Measurements from ENCODE around the gene ABCA4.

Gene ABCA4

DNA sequence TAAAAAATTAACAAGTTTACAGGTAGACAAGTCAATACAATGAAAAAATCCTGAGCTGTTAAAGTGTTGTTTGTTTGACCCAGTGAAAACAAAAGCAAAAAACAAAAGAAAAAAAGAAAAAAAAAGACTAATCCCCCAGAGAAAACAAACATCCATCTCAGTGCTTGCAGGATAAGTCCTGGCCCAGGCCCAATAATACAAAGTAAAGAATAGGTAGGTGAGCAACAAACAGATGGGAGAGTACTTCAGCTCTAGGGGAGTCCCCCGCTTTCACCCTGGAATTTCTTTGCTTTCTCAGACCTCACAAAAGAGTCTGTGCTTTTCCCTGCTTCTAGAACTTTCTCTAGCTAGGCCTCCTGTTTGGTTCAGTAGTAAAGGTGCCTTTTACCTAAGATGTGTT is 70.3 kb downstream of the ABCA4 start:
- DNase-seq (ENCODE audit: low read depth): no peak

DNA sequence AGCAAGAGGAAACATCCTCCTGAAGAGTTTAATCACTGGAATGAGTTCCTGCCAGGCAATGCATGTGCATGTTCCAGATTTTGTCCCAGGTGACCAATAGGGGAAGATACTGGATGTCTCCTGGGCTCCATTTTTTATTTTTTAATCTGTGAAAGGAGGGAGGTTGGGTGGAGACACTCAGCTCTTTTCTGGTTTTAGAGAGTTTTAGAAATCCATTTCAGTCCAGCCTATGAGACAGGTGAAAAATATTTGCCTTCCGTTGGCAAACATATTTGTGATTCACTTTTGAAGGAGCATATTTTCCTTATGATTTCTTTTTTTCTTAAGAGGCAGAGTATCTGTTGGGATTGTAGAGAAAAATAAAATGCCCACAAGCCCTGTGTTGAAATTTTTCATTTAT is 70.7 kb downstream of the ABCA4 start:
- no peak for DNase-seq (ENCODE audit: low read depth)

GRCh38 chr1:94049791-94050190 is 71.2 kb downstream of the ABCA4 start:
- DNase-seq (ENCODE audit: low read depth): no peak

DNA sequence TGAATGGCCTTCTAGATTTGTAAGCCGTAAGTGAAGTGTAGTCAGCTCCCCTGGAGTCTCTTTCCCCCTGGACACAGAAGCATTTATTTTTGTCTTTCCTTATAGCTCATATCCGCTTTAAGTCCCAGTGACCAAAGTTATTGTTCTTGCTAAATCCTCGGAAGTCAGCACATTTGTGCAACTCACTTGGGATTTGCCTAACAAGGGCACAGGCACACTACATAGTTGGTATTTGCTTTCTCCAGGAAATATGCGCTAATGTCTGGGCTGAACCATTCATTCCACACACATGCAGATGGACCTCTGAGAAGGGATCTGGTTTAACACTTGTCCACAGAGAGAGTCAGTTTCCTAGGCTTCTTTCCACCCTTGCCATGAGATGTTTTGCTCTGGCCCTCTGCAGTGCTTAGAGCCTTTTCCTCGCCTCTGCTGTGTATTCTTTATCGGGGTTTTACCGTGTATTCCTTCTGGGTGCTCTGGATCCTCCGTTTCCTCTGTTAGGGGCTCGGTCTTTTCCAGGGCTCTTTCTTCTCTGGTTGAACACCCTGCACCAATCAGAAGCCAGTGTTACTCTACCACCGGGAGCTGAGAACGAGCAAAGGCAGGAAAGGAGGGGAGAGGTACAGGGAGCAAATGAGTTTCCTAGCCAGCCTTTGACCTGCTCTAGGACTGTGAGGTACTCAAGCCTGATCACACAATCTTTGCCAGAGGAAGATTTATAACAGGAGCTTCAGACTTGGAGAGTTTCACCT is 72.4 kb downstream of the ABCA4 start:
- no peak for DNase-seq (ENCODE audit: low read depth)

DNA sequence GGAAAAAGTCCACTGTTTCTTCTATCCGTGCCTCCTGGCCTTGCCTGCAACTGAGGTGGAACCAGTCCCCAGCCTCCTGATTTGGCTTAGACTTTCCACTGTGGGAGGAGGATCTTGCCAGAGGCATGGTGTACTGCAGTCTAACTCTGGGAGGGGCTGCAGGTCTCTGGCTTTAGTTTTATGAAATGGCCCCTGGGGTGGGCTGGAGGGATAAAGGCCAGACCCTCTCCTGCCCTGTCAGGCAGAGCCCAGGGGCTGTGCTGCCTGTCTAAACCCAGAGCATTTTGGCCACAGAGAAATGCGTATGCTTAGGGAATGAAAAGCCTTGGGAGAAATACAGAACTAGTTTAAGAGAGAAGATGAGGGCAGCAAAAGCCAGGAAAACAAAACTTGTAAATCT is 73.0 kb downstream of the ABCA4 start:
- DNase-seq (ENCODE audit: low read depth): no peak

GRCh38 chr1:94045465-94046056 is 75.4 kb downstream of the ABCA4 start:
- DNase-seq (ENCODE audit: low read depth): no peak

DNA sequence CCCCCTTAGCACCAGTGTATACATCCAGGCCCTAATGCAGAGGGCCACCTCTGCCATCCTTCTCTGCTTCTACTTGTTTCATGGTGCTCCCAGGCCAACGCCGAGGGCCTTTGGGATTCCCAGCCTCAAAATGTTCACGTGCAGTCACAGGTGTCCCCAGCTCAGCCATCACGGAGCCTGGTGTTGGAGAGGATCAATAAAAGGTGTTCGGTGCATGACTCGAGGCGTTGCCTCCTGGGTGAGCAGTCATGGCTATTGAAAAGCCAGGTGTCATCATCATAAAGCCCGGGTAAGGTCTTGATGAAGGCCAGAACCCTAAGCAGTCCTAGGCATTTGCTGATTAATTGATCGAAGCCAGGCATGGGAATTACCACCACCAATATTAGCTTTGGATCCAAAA is 76.1 kb downstream of the ABCA4 start:
- DNase-seq (ENCODE audit: low read depth): no peak

- DNase-seq (ENCODE audit: low read depth): no peak
Observed at GRCh38 chr1:94044290-94044790, 76.6 kb downstream of the ABCA4 start.

DNA sequence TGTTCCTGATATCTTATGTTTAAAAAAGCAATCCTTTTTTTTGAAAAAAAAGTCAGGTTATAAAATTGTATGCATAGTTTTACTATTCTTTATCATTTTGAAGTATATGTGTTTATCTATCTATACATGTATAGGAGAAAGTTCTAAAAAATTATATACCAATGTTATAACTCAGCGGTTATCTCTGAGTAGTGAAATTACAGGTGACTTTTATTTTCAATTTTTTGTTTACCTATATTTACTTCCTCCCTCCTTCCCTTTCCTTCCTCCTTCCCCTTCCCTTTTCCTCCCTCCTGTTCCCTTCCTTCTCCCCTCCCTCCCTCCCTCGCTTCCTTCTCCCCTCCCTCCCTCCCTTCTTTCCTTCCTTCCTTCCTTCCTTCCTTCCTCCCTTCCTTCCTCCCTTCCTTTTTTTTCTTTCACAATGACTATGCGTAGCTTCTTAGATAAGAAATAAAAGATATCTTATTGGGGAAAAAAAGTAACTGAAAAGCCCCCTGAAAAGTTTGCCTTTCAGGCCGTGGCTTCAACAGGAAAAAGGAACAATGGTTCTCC is 77.1 kb downstream of the ABCA4 start:
- DNase-seq (ENCODE audit: low read depth): no peak

DNA sequence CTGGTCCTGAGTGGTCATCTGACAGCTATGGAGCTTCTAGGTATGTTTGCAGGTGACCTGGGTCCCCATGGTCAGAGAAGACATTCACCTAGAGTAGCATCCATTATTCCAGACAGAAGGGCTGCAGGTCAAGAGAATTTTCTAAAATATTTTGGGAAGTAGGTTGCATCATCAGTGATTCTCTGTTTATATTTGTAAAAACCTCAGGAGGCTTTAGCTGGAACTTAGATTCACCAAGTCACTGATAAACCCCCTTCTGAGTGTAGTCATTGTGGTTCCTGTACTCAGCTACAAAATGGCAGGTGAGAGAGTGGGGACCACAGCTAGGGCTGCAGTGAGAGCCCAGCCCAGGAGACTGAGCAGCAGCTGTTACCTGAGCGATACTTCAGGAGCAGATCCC is 78.6 kb downstream of the ABCA4 start:
- no peak for DNase-seq (ENCODE audit: low read depth)

DNA sequence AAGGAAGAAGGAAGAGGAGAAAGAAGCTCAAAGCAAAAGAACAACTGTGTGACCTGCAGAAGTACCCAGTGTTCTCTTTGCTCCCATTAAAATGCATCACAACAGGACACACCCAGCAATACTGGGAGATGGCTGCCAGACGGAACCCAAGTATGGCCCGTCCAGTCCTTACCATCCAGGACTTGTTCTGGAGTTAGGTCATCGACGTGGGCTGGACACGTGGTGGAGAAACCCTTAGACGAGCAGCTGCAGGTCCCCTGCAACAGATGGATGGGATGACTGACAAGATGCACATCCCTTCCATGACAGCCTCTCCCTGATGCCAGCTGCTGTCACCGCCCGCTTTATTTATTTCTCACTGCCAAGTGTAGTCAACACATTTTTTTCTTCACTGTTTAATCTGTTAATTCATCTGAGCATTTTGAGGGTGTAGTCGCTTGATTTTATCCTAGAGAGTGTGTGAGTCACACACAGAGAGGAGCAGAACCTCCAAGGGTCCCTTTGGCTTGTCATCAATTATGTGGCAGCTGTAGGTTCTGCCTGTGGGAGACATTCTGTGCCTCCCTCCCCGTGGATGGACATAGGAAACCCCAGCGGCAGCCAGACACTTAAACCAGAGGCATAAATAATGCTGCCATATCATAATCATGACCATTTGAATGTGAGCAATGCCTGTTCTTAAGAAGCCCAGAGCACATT is 80.9 kb downstream of the ABCA4 start:
- no peak for DNase-seq (ENCODE audit: low read depth)

GRCh38 chr1:94039514-94039870 is 81.5 kb downstream of the ABCA4 start:
- DNase-seq (ENCODE audit: low read depth): no peak

DNA sequence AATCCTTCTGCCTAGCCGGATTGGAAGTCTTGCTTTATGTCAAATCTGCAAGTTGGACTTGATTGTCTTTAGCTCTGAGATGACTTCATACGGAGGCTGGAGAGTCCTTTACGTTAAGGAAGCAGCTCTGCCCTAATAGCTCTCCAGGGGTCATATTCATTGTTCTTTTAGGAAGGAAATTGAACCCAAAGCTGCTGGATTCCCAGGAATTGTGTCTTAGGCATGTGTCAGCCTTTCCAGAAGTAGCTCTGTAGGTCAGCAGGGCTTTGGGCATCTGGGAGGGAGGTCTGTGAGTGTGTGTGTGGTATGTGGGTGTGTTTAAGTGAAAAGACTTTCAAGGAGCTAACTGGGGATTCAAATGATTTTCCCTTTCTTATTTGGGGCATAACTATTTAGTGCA is 82.4 kb downstream of the ABCA4 start:
- DNase-seq (ENCODE audit: low read depth): no peak

DNA sequence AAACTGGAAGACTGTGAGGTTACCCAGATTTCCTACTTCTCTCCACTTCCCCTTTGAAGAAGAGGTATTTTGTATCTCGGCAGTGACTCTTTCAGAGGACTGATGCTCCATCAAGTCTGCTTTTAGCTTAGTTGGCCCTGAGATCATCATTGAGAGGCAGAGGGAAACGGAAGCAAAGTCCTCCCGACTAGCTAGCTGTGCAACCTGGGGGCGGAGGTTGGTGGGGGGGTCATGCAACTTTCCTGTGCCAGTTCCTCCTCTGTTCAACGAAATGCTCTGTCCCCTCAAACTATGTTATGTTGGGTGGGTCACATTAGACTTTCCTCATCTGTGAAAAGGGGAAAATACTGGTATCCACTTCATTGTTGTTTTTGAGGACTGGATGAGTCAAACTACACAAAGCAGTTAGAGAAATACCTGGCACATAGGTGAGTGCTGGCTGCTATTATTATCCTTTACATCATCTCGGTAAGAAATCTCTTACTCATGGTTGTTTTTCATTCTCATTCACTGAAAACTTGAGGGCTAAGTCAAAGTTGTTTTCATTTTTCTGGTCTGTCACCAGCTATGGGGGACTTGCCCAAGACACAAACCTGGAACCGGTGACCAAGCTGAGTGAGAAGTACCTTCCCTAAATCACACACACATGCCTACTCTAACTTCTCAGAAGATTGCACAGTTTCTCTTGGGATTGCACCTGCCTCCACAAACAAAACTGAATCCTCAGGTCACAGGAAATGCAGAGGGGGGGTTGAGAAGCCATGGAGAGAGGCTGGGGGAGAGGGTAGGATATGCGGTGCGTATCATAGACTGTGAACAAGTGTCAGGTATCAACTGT is 83.3 kb downstream of the ABCA4 start:
- no peak for DNase-seq (ENCODE audit: low read depth)

- no peak for DNase-seq (ENCODE audit: low read depth)
Observed at GRCh38 chr1:94036730-94037129, 84.2 kb downstream of the ABCA4 start.

DNA sequence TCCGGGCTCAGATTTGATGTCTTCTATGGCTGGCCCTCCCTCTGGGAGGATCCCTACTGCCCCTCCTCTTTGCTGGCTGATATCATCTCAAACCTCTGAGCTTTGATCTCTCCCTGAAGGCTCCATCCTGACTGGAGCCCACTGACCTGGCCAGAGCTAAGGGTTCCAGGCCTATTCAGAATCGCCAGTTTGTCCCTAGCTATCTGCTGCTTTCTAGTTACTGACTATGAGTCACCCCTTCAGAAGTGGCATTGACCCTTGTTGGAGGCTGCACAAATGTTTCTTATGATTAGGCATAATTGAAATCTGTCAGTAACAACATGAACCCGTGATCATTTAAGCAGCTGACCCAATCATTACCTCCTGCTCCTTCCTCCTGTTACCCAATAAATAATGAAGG is 87.1 kb downstream of the ABCA4 start:
- no peak for DNase-seq (ENCODE audit: low read depth)

GRCh38 chr1:94032637-94033036 is 88.3 kb downstream of the ABCA4 start:
- DNase-seq (ENCODE audit: low read depth): no peak

DNA sequence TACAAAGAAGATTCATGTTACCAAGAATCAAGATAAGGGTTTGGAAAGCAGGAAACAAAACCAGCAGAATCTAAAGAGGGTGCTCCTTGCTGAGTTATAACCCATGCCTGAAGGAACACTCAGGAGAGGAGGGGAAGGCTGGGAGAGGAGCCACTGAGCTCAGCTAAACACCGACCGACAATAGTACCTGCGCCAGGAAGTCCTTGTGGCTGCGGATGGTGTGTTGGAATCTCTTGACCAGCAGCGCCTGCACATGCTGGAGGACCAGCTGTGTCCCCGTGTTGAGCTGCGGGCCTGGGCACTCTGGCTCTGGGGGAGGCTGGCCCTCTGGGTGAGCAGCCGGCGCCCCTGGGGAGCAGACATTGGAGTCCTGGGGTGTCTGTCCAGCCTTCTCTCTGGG is 89.4 kb downstream of the ABCA4 start:
- no peak for DNase-seq (ENCODE audit: low read depth)

DNA sequence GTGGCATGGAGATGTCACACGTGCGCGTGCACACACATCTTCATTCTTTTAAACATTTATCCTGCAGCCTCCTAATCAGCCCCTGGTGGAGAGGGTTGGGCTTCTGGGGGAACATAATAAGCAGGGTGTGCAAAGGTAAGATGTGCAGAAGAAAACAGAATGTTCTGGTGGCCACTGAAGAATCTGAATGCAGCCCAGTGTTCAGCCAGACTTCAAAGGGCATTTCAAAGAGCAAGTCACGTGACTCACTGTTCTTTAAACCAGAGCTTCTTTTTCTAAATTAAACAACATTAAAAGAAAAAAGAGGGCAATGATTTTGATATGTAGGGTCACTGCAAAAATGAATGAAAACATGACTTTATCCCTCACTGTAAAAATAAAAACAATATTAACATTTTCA is 89.8 kb downstream of the ABCA4 start:
- DNase-seq (ENCODE audit: low read depth): no peak

DNA sequence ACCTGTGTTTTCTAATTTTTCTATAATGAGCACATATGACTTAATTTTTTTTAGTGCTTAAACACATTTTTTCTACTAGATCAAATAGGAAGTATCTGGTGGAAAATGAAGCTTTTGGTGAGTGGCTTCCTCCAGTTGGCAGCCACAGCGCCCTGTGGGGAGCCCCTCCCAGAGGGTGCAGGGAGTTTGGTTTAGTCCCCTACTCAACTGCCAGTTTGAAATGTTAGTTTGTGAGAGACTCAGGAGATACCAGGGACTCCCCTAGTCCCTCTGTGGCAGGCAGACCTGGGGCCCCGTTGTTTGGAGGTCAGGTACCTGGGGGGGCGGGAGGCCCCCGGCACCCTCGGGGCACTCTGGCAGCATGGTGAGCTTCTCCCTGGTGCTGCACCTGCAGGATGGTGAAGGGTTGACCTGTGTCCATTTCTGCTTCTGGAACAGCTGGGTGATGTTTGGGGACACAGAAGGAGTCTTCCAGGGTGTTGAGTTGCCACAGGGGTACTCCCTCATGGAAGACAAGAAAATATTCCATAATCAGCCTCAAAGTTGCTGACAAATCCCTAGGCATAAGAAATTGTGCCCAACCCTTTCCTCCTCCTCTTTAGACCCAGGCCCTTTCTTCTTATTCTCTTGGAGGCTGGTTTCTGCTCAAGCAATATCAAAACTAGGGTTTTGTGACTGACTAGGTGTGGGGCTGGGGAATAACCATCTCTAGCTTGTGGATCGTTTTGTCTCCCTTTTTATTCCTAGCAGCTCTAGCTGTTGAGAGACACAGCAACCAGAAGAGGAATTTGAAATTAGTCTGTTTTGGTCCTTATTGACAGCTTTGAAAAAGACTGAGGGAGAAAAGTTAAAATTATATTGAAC is 91.6 kb downstream of the ABCA4 start:
- no peak for DNase-seq (ENCODE audit: low read depth)
